T47D (cell line): ENCODE results near the gene CPED1.
"Not testable (repeated sequence)": the region's sequence is repeated elsewhere in the genome, so short reads cannot be mapped to it uniquely, and the experiment has no call there.

Experiments
- DNase-seq, 2 experiments: peaks; one replicate each; pipeline versions ENCODE4 v3.0.0 to v3.0.0-alpha.2; 2011 to 2012; ENCODE audit warnings: low read depth in 1 of 2, low spot score in 1 of 2
- JUND ChIP-seq: IDR thresholded peaks from 2 replicates; pipeline ENCODE4 v1.6.1; 2012; ENCODE audit warnings: low read depth
- in situ Hi-C: cut with HindIII; loops from 2 replicates; pipeline ENCODE4 v1.10.0; 2016; ENCODE audit warnings: low sequenced_read_pairs, low pct_unique_long_range_greater_than_20kb

The CPED1 gene

GRCh38 chr7:121119047-121119446, 130.5 kb downstream of the CPED1 start:
- in situ Hi-C loops, result no loop called here
- no peak for TF ChIP-seq JUND
- no peak for DNase-seq

- no peak for DNase-seq
- TF ChIP-seq JUND, result no peak
- in situ Hi-C loops, result no loop called here
Measured at GRCh38 chr7:121123032-121123431, 134.5 kb downstream of the CPED1 start.

GRCh38 chr7:121125454-121125853, 136.9 kb downstream of the CPED1 start:
- DNase-seq, in situ Hi-C loops: not testable (repeated sequence)

GRCh38 chr7:121126201-121126600, 137.7 kb downstream of the CPED1 start:
- in situ Hi-C loops, result no loop called here
- no peak for TF ChIP-seq JUND
- DNase-seq, result no peak

- no peak for TF ChIP-seq JUND
- peak in 1 of 2 experiments; percentile 11 for DNase-seq
- in situ Hi-C loops, result no loop called here
Measured at GRCh38 chr7:121126801-121127534, 138.5 kb downstream of the CPED1 start.

- TF ChIP-seq JUND, result no peak
- no peak for DNase-seq
- in situ Hi-C loops, result no loop called here
Measured at GRCh38 chr7:121132940-121133339, 144.4 kb downstream of the CPED1 start.

- TF ChIP-seq JUND, result no peak
- DNase-seq, result no peak
- in situ Hi-C loops, result no loop called here
Measured at GRCh38 chr7:121133444-121133843, 144.9 kb downstream of the CPED1 start.

GRCh38 chr7:121137580-121137979, 149.1 kb downstream of the CPED1 start:
- in situ Hi-C loops, result no loop called here
- TF ChIP-seq JUND, result no peak
- DNase-seq, result no peak

- TF ChIP-seq JUND, result no peak
- in situ Hi-C loops, result no loop called here
- peak in 1 of 2 experiments; percentile 12 for DNase-seq
Measured at GRCh38 chr7:121138262-121138933, 149.9 kb downstream of the CPED1 start.

- in situ Hi-C loops, result no loop called here
- TF ChIP-seq JUND, result no peak
- no peak for DNase-seq
Measured at GRCh38 chr7:121139427-121139826, 150.9 kb downstream of the CPED1 start.

- TF ChIP-seq JUND, result no peak
- in situ Hi-C loops, result no loop called here
- DNase-seq, result no peak
Measured at GRCh38 chr7:121140790-121141189, 152.3 kb downstream of the CPED1 start.

GRCh38 chr7:121151774-121152221, 163.3 kb downstream of the CPED1 start:
- no peak for DNase-seq
- TF ChIP-seq JUND, result no peak
- in situ Hi-C loops, result no loop called here

GRCh38 chr7:121153411-121153810, 164.9 kb downstream of the CPED1 start:
- no peak for DNase-seq
- TF ChIP-seq JUND, result no peak
- in situ Hi-C loops, result no loop called here
